ENCODE results near the gene HYI.
"Not testable (repeated sequence)": the region's sequence is repeated elsewhere in the genome, so short reads cannot be mapped to it uniquely, and the experiment has no call there.

HYI gene

GRCh38 chr1:43453442-43454269, at the start of gene HYI:
HYI (minus strand) TSS chr1:43453931; CDS start chr1:43453793, 138 bp downstream.
- TF ChIP-seq CTCF (IDR thresholded peaks at IDR 0.05; ENCODE audit: low read depth, low read length, missing control alignments): no peak
- peak; percentile 42 for DNase-seq (ENCODE audit: low read depth)
- peak within 1 kb of the TSS; percentile 47 for H3K4me3 ChIP-seq (ENCODE audit: low read depth, low read length)

- not testable (repeated sequence) for H3K4me3 ChIP-seq (ENCODE audit: low read depth, low read length); DNase-seq (ENCODE audit: low read depth)
Observed at GRCh38 chr1:43501806-43502205, 48.1 kb upstream of the HYI start.

- TF ChIP-seq CTCF (IDR thresholded peaks at IDR 0.05; ENCODE audit: low read depth, low read length, missing control alignments): no peak
- H3K4me3 ChIP-seq (ENCODE audit: low read depth, low read length): no peak overlapping the region
- DNase-seq (ENCODE audit: low read depth): no peak
Observed at GRCh38 chr1:43499898-43500297, 46.2 kb upstream of the HYI start.

GRCh38 chr1:43495204-43495603, 41.5 kb upstream of the HYI start:
- no peak overlapping the region for H3K4me3 ChIP-seq (ENCODE audit: low read depth, low read length)
- no peak for DNase-seq (ENCODE audit: low read depth)
- no peak for TF ChIP-seq CTCF (IDR thresholded peaks at IDR 0.05; ENCODE audit: low read depth, low read length, missing control alignments)

- DNase-seq (ENCODE audit: low read depth): no peak
- no peak for TF ChIP-seq CTCF (IDR thresholded peaks at IDR 0.05; ENCODE audit: low read depth, low read length, missing control alignments)
- H3K4me3 ChIP-seq (ENCODE audit: low read depth, low read length): no peak overlapping the region
Observed at GRCh38 chr1:43493661-43494450, 40.1 kb upstream of the HYI start.

- DNase-seq (ENCODE audit: low read depth): no peak
- no peak for TF ChIP-seq CTCF (IDR thresholded peaks at IDR 0.05; ENCODE audit: low read depth, low read length, missing control alignments)
- no peak overlapping the region for H3K4me3 ChIP-seq (ENCODE audit: low read depth, low read length)
Observed at GRCh38 chr1:43492826-43493225, 39.1 kb upstream of the HYI start.

- no peak overlapping the region for H3K4me3 ChIP-seq (ENCODE audit: low read depth, low read length)
- no peak for DNase-seq (ENCODE audit: low read depth)
- no peak for TF ChIP-seq CTCF (IDR thresholded peaks at IDR 0.05; ENCODE audit: low read depth, low read length, missing control alignments)
Observed at GRCh38 chr1:43491061-43491460, 37.3 kb upstream of the HYI start.
